ENCODE results near the gene ZNF830. TPM values are rescaled to one million over a fixed set of nuclear protein-coding genes. Genes with fewer than 3 reads are reported as not detected.

The ZNF830 gene
- total and polyA plus RNA-seq, 2 of the 4 experiments (the other 2 are of a cell fraction), result 5.5 to 6.6 TPM

GRCh38 chr17:34958438-34958837 lies 2.9 kb upstream of the ZNF830 start:
- Histone ChIP-seq H3K9me3 (ENCODE audit: control insufficient read depth, insufficient read depth, low read length) (no peaks in the 10 kb centered on the region), H4K5ac (ENCODE audit: low read depth, low read length) (no peak overlapping the region), H3K9ac (ENCODE audit: low read depth, low read length) (no peak overlapping the region), H2AFZ (replicated peaks; ENCODE audit: low read length, poor library complexity) (no peak overlapping the region), H3K36me3 (ENCODE audit: control insufficient read depth, insufficient read depth, low read length) (no peaks in the 10 kb centered on the region), H3K23ac (ENCODE audit: low read depth, low read length) (no peak overlapping the region), H3K14ac (replicated peaks; ENCODE audit: low read depth, low read length) (no peak overlapping the region), H2AK9ac (replicated peaks; ENCODE audit: low read depth, low read length, poor library complexity) (no peak overlapping the region), H3K9me1 (ENCODE audit: insufficient read depth, low read length) (no peaks in the 10 kb centered on the region), H3K56ac (ENCODE audit: extremely low read depth, insufficient read depth, low read length) (no peak overlapping the region), H3K18ac (ENCODE audit: low read depth, low read length) (no peak overlapping the region), H3K4me1 (ENCODE audit: control insufficient read depth, insufficient read depth, low read length) (peaks cover 2% of the 10 kb centered on the region; the same call in 1 of the 2 replicates), H4K20me1 (ENCODE audit: insufficient read depth, low read length) (no peaks in the 10 kb centered on the region), H3K4me2 (ENCODE audit: low read depth, low read length) (no peak overlapping the region), H3K4ac (ENCODE audit: low read depth, low read length) (no peak overlapping the region), H3K27me3 (ENCODE audit: control insufficient read depth, insufficient read depth, low read length) (no peaks in the 10 kb centered on the region), H3K27ac (ENCODE audit: insufficient read depth, low read length) (no peak overlapping the region), H4K8ac (ENCODE audit: low read depth in 2 of 2, low read length in 2 of 2) (no peak overlapping the region), H3K79me1 (ENCODE audit: low read depth in 1 of 2, low read length in 2 of 2) (peaks cover 7 to 19% of the 10 kb centered on the region in 2 experiments), H2BK20ac (ENCODE audit: low read depth, low read length) (no peak overlapping the region), H3K4me3 (ENCODE audit: insufficient read depth, low read depth, low read length) (no peak overlapping the region), H4K91ac (ENCODE audit: insufficient read depth, low read depth, low read length) (no peak overlapping the region), H2BK15ac (ENCODE audit: low read depth, low read length) (no peak overlapping the region), H2BK120ac (ENCODE audit: low read depth, low read length) (no peak overlapping the region), H2BK5ac (ENCODE audit: low read depth, low read length, poor library complexity, severe bottlenecking) (no peak overlapping the region), H2AK5ac (ENCODE audit: low read depth, low read length) (no peak overlapping the region)
- ChIA-PET POLR2A (ENCODE audit: unreplicated experiment) (no interaction called here), CTCF (interaction anchor here (0.6 kb wide), 1 partner anchor 161 kb away, joined by 3 read pairs; the partner anchor contains the start of gene RAD51D)
- no CpG with 5 or more reads among the region's 1 CpG for WGBS, 2 experiments (ENCODE audit: extremely low coverage in 2 of 2, insufficient read length in 1 of 2)
- DNase-seq (no peak), ATAC-seq (ENCODE audit: low read depth) (no peak)
- TF ChIP-seq RAD21 (IDR thresholded peaks at IDR 0.05; ENCODE audit: low read length), result no peak
- no peak for TF ChIP-seq USF2 (IDR thresholded peaks at IDR 0.05; ENCODE audit: low read depth, low read length)
- TF ChIP-seq MXI1 (IDR thresholded peaks at IDR 0.05; ENCODE audit: borderline replicate concordance, low read depth, low read length), result no peak
- TF ChIP-seq POLR2A (IDR thresholded peaks at IDR 0.05; ENCODE audit: low read depth, low read length), result no peak
- no peak for TF ChIP-seq MAZ (IDR thresholded peaks at IDR 0.05; ENCODE audit: borderline replicate concordance, low read depth, low read length)
- no peak for TF ChIP-seq RFX5 (IDR thresholded peaks at IDR 0.05; ENCODE audit: low read depth, low read length)
- no peak for TF ChIP-seq CTCF (conservative IDR thresholded peaks at IDR 0.05; ENCODE audit: low read depth, low read length)
- TF ChIP-seq SMC3 (IDR thresholded peaks at IDR 0.05; ENCODE audit: low read depth, low read length), result no peak
- TF ChIP-seq ELK1 (IDR thresholded peaks at IDR 0.05; ENCODE audit: borderline replicate concordance, low read depth, low read length), result no peak
- no peak for TF ChIP-seq BHLHE40 (IDR thresholded peaks at IDR 0.05; ENCODE audit: low read depth, low read length)
- TF ChIP-seq FOS (IDR thresholded peaks at IDR 0.05; ENCODE audit: low read depth, low read length), result no peak
- no peak for TF ChIP-seq CEBPB (IDR thresholded peaks at IDR 0.05; ENCODE audit: low read depth, low read length)
- TF ChIP-seq RCOR1 (IDR thresholded peaks at IDR 0.05; ENCODE audit: insufficient replicate concordance, low read length), result no peak
- no peak for TF ChIP-seq NFE2L2 (IDR thresholded peaks at IDR 0.05; ENCODE audit: low read depth, low read length)
- TF ChIP-seq MAFK (IDR thresholded peaks at IDR 0.05; ENCODE audit: low read depth, low read length), result no peak
- TF ChIP-seq CHD1 (IDR thresholded peaks at IDR 0.05; ENCODE audit: low read depth, low read length), result no peak
- BruUV-seq (replicated peaks), result no TSS peak
- dilution Hi-C loops (cut with HindIII; ENCODE audit: low sequenced_read_pairs, unreplicated experiment) (no loop called here), in situ Hi-C loops (cut with MboI; ENCODE audit: low sequenced_read_pairs) (no loop called here), intact Hi-C loops (cut with micrococcal nuclease) (no loop called here)

All from IMR-90 (cell line).